ENCODE data around the gene TSSC4.

Gene TSSC4

DNA sequence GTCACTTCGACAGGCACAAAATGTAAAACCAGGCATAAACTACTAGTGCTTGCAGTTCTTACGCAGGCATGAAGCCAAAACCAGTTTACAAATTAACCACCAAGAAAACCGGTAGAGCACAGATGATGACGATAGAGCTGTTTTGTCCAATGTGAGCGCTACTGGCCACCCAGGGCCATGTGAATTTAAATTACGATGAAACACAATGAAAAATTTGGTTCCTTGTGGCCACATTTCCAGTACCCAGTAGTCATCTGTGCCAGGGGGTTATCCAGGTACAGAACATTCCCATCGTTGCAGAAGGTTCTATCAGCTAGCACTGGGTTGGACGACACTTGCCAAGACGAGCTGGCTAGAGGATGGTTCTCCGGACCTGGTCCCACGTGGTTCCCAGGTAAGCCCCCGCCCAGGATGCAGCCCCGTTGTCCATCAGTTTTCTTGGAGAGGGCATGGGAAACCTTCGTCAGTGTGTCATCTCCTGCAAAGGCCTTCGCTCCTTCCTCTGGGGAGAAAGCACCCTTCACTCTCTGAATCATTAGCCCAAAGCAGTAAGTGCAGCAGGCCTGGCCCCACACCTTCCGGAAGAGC, 24.5 kb upstream of the TSSC4 start:
- CTCF ChIA-PET = no interaction called here
- no peak for DNase-seq (ENCODE audit: low read depth, low spot score)
- POLR2A ChIA-PET = no interaction called here
- H3K4me3 ChIP-seq (ENCODE audit: low read depth, low read length) = no peak overlapping the region
- TF ChIP-seq, protein P1, sequence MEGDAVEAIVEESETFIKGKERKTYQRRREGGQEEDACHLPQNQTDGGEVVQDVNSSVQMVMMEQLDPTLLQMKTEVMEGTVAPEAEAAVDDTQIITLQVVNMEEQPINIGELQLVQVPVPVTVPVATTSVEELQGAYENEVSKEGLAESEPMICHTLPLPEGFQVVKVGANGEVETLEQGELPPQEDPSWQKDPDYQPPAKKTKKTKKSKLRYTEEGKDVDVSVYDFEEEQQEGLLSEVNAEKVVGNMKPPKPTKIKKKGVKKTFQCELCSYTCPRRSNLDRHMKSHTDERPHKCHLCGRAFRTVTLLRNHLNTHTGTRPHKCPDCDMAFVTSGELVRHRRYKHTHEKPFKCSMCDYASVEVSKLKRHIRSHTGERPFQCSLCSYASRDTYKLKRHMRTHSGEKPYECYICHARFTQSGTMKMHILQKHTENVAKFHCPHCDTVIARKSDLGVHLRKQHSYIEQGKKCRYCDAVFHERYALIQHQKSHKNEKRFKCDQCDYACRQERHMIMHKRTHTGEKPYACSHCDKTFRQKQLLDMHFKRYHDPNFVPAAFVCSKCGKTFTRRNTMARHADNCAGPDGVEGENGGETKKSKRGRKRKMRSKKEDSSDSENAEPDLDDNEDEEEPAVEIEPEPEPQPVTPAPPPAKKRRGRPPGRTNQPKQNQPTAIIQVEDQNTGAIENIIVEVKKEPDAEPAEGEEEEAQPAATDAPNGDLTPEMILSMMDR (IDR thresholded peaks at IDR 0.05; ENCODE audit: insufficient read depth, low read length, missing control alignments) = no peak

GRCh38 chr11:2376751-2377451, 23.6 kb upstream of the TSSC4 start, which contains the start of gene CD81:
Gene CD81 (plus strand): TSS chr11:2377310. CDS start chr11:2377550, 240 bp downstream.
- POLR2A ChIA-PET = interaction anchor here (0.5 to 2.2 kb wide), 11 partner anchors 10 to 701 kb away, joined by 3 to 32 read pairs (median 4); partner anchors contain the start of gene TSSC4

GRCh38 chr11:2377511-2378443, 22.8 kb upstream of the TSSC4 start:
- CTCF ChIA-PET = interaction anchor here (1.5 to 2.7 kb wide), 4 partner anchors 8 to 183 kb away, joined by 3 to 7 read pairs (median 4); partner anchors contain the start of gene TSSC4
- DNase-seq (ENCODE audit: low read depth, low spot score) = no peak

More at GRCh38 chr11:2376751-2377451, 23.6 kb upstream of the TSSC4 start, which contains the start of gene CD81:
- peak within 1 kb of the TSS; percentile 79 for H3K4me3 ChIP-seq (ENCODE audit: low read depth, low read length)
- DNase-seq (ENCODE audit: low read depth, low spot score) = no peak
- TF ChIP-seq, protein P1 (IDR thresholded peaks at IDR 0.05; ENCODE audit: insufficient read depth, low read length, missing control alignments) = no peak
- CTCF ChIA-PET = interaction anchor here (1.5 to 2.7 kb wide), 3 partner anchors 9 to 182 kb away, joined by 3 to 7 read pairs (median 4); partner anchors contain the start of gene TSSC4

GRCh38 chr11:2378527-2379210, 21.9 kb upstream of the TSSC4 start:
- CTCF ChIA-PET = interaction anchor here (1.5 to 2.7 kb wide), 4 partner anchors 7 to 184 kb away, joined by 3 to 7 read pairs (median 4); partner anchors contain the start of gene TSSC4
- H3K4me3 ChIP-seq (ENCODE audit: low read depth, low read length) = peak overlapping the region; percentile 79
- POLR2A ChIA-PET = interaction anchor here (0.8 to 2.2 kb wide), 9 partner anchors 9 to 156 kb away, joined by 3 to 32 read pairs (median 3); partner anchors contain the start of gene TSSC4

More at GRCh38 chr11:2377511-2378443, 22.8 kb upstream of the TSSC4 start:
- POLR2A ChIA-PET = interaction anchor here (0.7 to 2.2 kb wide), 10 partner anchors 10 to 360 kb away, joined by 3 to 32 read pairs (median 3); partner anchors contain the start of gene TSSC4
- TF ChIP-seq, protein P1 (IDR thresholded peaks at IDR 0.05; ENCODE audit: insufficient read depth, low read length, missing control alignments) = no peak
- H3K4me3 ChIP-seq (ENCODE audit: low read depth, low read length) = peak overlapping the region; percentile 79

GRCh38 chr11:2379466-2380174, 20.9 kb upstream of the TSSC4 start:
- TF ChIP-seq, protein P1 (IDR thresholded peaks at IDR 0.05; ENCODE audit: insufficient read depth, low read length, missing control alignments) = no peak
- DNase-seq (ENCODE audit: low read depth, low spot score) = no peak
- POLR2A ChIA-PET = no interaction called here
- CTCF ChIA-PET = no interaction called here
- H3K4me3 ChIP-seq (ENCODE audit: low read depth, low read length) = peak overlapping the region; percentile 79

More at GRCh38 chr11:2378527-2379210, 21.9 kb upstream of the TSSC4 start:
- DNase-seq (ENCODE audit: low read depth, low spot score) = no peak
- TF ChIP-seq, protein P1 (IDR thresholded peaks at IDR 0.05; ENCODE audit: insufficient read depth, low read length, missing control alignments) = no peak
